ENCODE measurements around the gene CRTC1.
"Not testable (repeated sequence)": the region's sequence is repeated elsewhere in the genome, so short reads cannot be mapped to it uniquely, and the experiment has no call there.

Gene CRTC1

GRCh38 chr19:18701250-18701608, 17.7 kb downstream of the CRTC1 start:
- DNase-seq (ENCODE audit: low read depth, low spot score) = no peak

GRCh38 chr19:18704054-18704453, 20.6 kb downstream of the CRTC1 start:
- DNase-seq (ENCODE audit: low read depth, low spot score) = no peak

GRCh38 chr19:18704971-18705370, 21.5 kb downstream of the CRTC1 start:
- DNase-seq (ENCODE audit: low read depth, low spot score) = no peak

GRCh38 chr19:18708452-18709231, 25.2 kb downstream of the CRTC1 start:
- no peak for DNase-seq (ENCODE audit: low read depth, low spot score)

- no peak for DNase-seq (ENCODE audit: low read depth, low spot score)
These were observed 26.1 kb downstream of the CRTC1 start for GRCh38 chr19:18709546-18709945.

GRCh38 chr19:18710186-18710585, 26.7 kb downstream of the CRTC1 start:
- no peak for DNase-seq (ENCODE audit: low read depth, low spot score)

- DNase-seq (ENCODE audit: low read depth, low spot score) = no peak
These were observed 27.7 kb downstream of the CRTC1 start for GRCh38 chr19:18710996-18711751.

- no peak for DNase-seq (ENCODE audit: low read depth, low spot score)
These were observed 28.4 kb downstream of the CRTC1 start for GRCh38 chr19:18711893-18712292.

- no peak for DNase-seq (ENCODE audit: low read depth, low spot score)
These were observed 29.5 kb downstream of the CRTC1 start for GRCh38 chr19:18712981-18713380.

- no peak for DNase-seq (ENCODE audit: low read depth, low spot score)
These were observed 30.2 kb downstream of the CRTC1 start for GRCh38 chr19:18713550-18714117.

- DNase-seq (ENCODE audit: low read depth, low spot score) = no peak
These were observed 31.9 kb downstream of the CRTC1 start for GRCh38 chr19:18715416-18715815.

GRCh38 chr19:18716857-18717256, 33.4 kb downstream of the CRTC1 start:
- DNase-seq (ENCODE audit: low read depth, low spot score) = no peak

- no peak for DNase-seq (ENCODE audit: low read depth, low spot score)
These were observed 34.1 kb downstream of the CRTC1 start for GRCh38 chr19:18717601-18718000.

GRCh38 chr19:18718015-18718526, 34.6 kb downstream of the CRTC1 start:
- no peak for DNase-seq (ENCODE audit: low read depth, low spot score)

- no peak for DNase-seq (ENCODE audit: low read depth, low spot score)
These were observed 35.5 kb downstream of the CRTC1 start for GRCh38 chr19:18718846-18719458.

- no peak for DNase-seq (ENCODE audit: low read depth, low spot score)
These were observed 36.1 kb downstream of the CRTC1 start for GRCh38 chr19:18719541-18719940.

- no peak for DNase-seq (ENCODE audit: low read depth, low spot score)
These were observed 40.4 kb downstream of the CRTC1 start for GRCh38 chr19:18723871-18724377.

- no peak for DNase-seq (ENCODE audit: low read depth, low spot score)
These were observed 42.6 kb downstream of the CRTC1 start for GRCh38 chr19:18725841-18726770.

- DNase-seq (ENCODE audit: low read depth, low spot score) = no peak
These were observed 43.4 kb downstream of the CRTC1 start for GRCh38 chr19:18726846-18727245.

GRCh38 chr19:18727602-18728001, 44.1 kb downstream of the CRTC1 start:
- DNase-seq (ENCODE audit: low read depth, low spot score) = not testable (repeated sequence)

Measured in brain pericyte (primary cell).